Measurements from ENCODE around the gene TOR1AIP2. TPM values are rescaled to one million over a fixed set of nuclear protein-coding genes. Genes with fewer than 3 reads are reported as not detected.

Gene TOR1AIP2
- total and polyA plus RNA-seq, 2 donors (not counting 3 experiments of a cell fraction or from before 2014, with no cell fraction given) = 18.6 to 101 TPM

GRCh38 chr1:179810367-179810715, 67.3 kb downstream of the TOR1AIP2 start:
- Histone ChIP-seq H3K79me2 (ENCODE audit: control insufficient read depth, insufficient read depth, low read length) (no peaks in the 10 kb centered on the region), H3K27me3 (ENCODE audit: control insufficient read depth in 2 of 2, insufficient read depth in 2 of 2, low read length in 2 of 2) (peaks cover 2 to 10% of the 10 kb centered on the region in 2 experiments), H3K27ac (ENCODE audit: insufficient read depth, low read depth, low read length) (no peak overlapping the region), H2AFZ (ENCODE audit: low read depth, low read length) (no peak overlapping the region), H3K4me3 (replicated peaks in 1 of 3; ENCODE audit: insufficient read depth in 1 of 3, low read depth in 1 of 3, low read length in 3 of 3) (no peak overlapping the region), H4K20me1 (replicated peaks; ENCODE audit: control insufficient read depth, extremely low read depth, insufficient read depth, low read length) (no peaks in the 10 kb centered on the region), H3K9me3 (replicated peaks; ENCODE audit: control insufficient read depth, insufficient read depth, low read length) (no peaks in the 10 kb centered on the region), H3K4me2 (ENCODE audit: insufficient read depth, low read length) (no peak overlapping the region), H3K9ac (replicated peaks; ENCODE audit: extremely low read depth, insufficient read depth, low read length) (no peak overlapping the region), H3K9me1 (replicated peaks; ENCODE audit: control insufficient read depth, extremely low read depth, insufficient read depth, low read length) (no peaks in the 10 kb centered on the region), H3K4me1 (ENCODE audit: control insufficient read depth, extremely low read depth, insufficient read depth, low read length) (peaks cover 5% of the 10 kb centered on the region), H3K36me3 (ENCODE audit: control insufficient read depth in 2 of 2, extremely low read depth in 1 of 2, insufficient read depth in 2 of 2, low read length in 2 of 2) (no peaks in the 10 kb centered on the region)
- no peak for FAIRE-seq
- dilution Hi-C loops (cut with MboI; ENCODE audit: extremely low pct_ligation_motif_present, low sequenced_read_pairs) = loop anchor here (5.0 kb wide), 1 partner anchor 98 kb away; no protein-coding TSS in a partner anchor
- TF ChIP-seq POLR2AphosphoS5 (IDR thresholded peaks at IDR 0.05; ENCODE audit: insufficient read depth, low read depth, low read length) (no peak), MAX (IDR thresholded peaks at IDR 0.05; ENCODE audit: insufficient read depth, insufficient read length) (no peak), EZH2 (IDR thresholded peaks at IDR 0.05; ENCODE audit: borderline replicate concordance, low read depth, low read length, severe bottlenecking) (no peak), FOS (IDR thresholded peaks at IDR 0.05; ENCODE audit: borderline replicate concordance, insufficient read depth, low read length) (no peak), CTCF (IDR thresholded peaks at IDR 0.05; ENCODE audit: extremely low read depth in 1 of 2, insufficient read depth in 1 of 2, low read depth in 1 of 2, low read length in 2 of 2) (no peak), POLR2A (IDR thresholded peaks at IDR 0.05; ENCODE audit: low read depth, low read length) (no peak), JUN (IDR thresholded peaks at IDR 0.05; ENCODE audit: borderline replicate concordance, insufficient read depth, insufficient read length, low read depth) (no peak), MYC (IDR thresholded peaks at IDR 0.05; ENCODE audit: low read depth, low read length) (no peak), GATA2 (IDR thresholded peaks at IDR 0.05; ENCODE audit: insufficient read depth, insufficient read length, low read depth, low read length) (no peak)
- intact Hi-C loops (cut with micrococcal nuclease) = loop anchor here (5.0 to 10.0 kb wide), 2 partner anchors 216 to 728 kb away; partner anchors contain the start of genes TDRD5 and TOR3A
- CTCF ChIA-PET = interaction anchor here (0.6 to 20.1 kb wide), 56 partner anchors 8 to 731 kb away, joined by 3 to 1591 read pairs (median 6); partner anchors contain the start of gene FAM163A
- no peak for DNase-seq (ENCODE audit: low read depth, low spot score)
- POLR2A ChIA-PET = interaction anchor here (0.8 to 1.6 kb wide), 5 partner anchors 101 to 147 kb away, joined by 3 to 6 read pairs (median 3); no protein-coding TSS in a partner anchor
- BruUV-seq (replicated peaks) = no TSS peak

Measured in endothelial cell of umbilical vein (primary cell).